HG02981 (cell line): ENCODE results near the gene SERF1B.
A peak's percentile ranks its signal among the peaks of the same experiment; 100 is the strongest.
"Not testable (repeated sequence)": the region's sequence is repeated elsewhere in the genome, so short reads cannot be mapped to it uniquely, and the experiment has no call there.

Experiments
- ATAC-seq: cut with Tn5 transposase; IDR thresholded peaks from one replicate; pipeline ENCODE4 v1.9.1; 2021; ENCODE audit warnings: mild to moderate bottlenecking, moderate library complexity; ENCODE audit not compliant: unreplicated experiment

The SERF1B gene

DNA sequence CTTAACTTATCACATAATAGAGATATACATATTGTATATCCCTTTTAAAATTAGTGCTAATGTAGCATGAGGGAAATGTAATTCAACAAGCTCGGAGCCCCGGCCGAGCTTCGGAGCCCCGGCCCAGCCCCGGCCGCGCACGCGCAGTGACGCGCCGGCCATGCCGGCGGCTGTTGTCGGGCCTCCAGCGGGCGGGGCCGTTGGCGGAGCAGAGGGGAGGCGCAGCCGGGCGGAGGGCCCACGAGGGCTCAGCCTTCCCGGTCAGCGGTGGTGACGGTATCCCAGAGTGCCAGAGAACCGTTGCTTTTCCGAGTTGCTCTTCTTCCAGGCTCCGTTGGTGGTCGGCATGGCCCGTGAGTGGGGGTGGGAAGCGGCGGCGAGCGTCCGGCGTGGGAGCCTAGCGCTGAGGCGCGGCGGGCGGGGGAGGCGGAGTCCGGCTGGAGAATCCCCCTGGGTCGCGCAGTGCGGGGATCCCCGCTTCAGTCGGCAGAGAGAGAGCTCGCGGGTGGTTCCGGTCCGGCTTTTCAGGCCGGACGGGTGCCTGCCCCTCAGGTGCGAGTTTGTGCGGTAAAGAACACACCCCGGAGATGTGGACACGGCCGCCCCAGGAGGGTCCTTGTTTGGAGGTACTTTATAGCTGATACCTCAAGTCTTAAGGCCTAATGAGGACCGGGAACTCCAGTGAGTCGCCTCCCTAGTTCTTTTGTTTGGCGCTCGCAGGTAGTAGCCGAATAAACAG, at the start of gene SERF1B:
Gene SERF1B (plus strand): TSS at position 146 of the 739 bp plus-strand sequence. CDS start 201 bp downstream, at position 347.
- ATAC-seq: peak; percentile 91

DNA sequence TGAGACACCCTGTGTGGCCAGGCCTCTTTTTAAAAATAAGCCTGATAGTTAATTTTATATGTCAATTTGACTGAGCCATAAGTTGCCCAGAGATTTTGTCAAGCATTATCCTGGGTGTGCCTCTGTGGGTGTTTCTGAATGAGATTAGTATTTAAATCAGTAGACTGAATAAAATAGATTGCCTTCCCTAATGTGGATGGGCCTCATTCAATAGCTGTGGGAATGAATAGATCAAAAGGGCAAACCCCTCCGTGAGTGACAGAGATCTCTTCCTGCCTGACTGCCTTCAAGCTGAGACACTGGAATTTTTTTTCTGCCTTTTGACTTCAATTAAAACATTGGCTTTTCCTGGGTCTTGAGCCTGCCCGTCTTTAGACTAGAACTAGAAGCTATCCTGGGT, 33.3 kb upstream of the SERF1B start:
- ATAC-seq: not testable (repeated sequence)

DNA sequence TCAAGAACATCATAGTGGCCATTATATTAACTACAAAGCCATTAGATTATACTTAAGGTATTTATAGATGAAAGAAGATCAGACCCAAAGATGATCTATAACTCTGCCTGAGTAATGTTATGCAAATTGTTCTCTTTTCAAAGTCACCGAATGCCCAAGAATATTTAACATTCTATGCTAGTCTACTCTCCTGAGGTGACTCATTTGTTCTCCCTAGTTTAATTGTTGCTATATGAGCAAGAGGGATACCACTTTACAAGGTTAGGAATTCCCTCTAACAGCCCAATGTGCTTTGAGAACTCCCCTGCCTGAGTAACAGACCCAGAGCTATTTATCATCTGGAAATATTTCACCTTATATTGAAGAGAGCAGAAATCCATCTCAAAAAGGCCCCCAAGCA, 29.5 kb upstream of the SERF1B start:
- ATAC-seq: not testable (repeated sequence)

DNA sequence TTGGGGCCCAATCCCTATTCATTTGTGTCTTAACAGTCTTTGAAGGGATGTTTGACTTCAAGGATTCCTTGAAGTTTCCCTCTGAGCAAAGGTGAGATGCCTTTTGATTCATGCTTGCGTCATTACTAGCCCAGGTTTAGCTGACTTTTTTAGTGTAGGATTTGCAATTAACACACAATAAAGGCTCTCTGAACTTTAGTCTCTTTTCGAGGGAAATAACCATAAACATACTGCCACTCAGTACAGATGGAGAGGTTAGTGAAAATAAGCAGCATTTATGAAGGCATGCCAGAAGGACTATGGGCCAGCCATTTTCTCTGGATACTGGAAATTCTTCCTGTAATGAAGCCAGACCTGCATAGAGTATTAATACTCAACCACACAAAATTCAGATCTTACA, 4.4 kb upstream of the SERF1B start:
- ATAC-seq: not testable (repeated sequence)

DNA sequence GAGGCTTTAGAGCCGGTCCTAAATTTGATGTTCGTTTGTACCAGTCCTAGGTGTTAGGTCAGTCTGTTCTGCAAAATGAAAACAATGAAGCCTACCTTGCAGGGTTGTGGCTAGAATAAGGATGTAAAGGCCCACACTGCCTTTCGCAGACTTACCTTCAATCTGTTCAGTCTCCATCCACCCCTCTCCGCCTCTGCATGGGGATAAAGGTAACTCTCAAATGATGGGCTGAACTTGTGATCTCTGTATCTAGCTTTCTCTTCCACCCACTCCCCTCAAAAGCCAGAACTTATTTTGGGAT, 744 bp downstream of the SERF1B start:
- peak; percentile 10 for ATAC-seq

DNA sequence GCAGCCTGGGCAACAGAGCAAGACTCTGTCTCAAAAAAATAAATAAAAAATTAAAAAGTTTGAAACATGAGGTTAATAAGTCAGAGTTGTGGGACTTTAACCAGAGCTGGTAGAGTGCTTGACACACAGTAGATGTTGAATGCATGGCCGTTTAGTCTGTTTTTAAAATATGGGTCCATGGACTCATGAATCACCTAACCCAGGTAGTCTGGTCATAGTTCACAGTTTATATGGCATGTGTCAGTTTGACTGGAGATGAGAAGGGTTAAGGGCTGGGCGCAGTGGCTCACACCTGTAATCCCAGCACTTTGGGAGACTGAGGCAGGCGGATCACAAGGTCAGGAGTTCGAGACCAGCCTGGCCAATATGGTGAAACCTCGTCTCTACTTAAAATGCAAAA, 6.2 kb downstream of the SERF1B start:
- not testable (repeated sequence) for ATAC-seq

DNA sequence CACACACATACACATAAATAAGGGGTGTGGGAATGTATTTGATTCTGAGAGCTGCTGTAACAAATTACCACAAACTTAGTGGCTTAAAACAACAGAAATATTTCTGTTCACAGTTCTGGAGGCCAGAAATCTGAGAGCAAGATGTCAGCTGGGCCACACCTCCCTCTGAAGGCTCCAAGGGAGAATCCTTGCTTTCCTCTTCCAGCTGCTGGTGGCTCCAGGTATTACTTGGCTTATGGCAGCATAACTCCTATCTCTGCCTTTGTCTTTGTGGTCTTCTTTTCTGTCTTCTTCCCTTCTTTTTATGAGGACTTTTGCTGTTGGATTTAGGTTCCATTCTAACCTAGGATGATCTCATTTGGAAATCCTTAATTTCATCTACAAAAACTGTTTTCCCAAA, 16.4 kb downstream of the SERF1B start:
- not testable (repeated sequence) for ATAC-seq

DNA sequence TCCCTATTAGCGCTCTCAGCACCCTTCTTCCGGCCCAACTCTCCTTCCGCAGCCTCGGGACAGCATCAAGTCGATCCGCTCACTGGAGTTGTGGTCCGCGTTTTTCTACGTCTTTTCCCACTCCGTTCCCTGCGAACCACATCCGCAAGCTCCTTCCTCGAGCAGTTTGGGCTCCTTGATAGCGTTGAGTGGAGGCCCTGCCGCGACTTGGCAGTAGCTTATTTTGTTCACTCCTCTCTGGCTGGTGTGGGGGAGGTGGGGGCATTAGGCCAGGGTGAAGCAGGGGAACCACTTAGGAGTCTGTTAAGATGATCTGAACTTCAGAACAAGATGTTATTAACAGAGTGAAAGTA, 24.7 kb downstream of the SERF1B start:
- peak; percentile 18 for ATAC-seq

DNA sequence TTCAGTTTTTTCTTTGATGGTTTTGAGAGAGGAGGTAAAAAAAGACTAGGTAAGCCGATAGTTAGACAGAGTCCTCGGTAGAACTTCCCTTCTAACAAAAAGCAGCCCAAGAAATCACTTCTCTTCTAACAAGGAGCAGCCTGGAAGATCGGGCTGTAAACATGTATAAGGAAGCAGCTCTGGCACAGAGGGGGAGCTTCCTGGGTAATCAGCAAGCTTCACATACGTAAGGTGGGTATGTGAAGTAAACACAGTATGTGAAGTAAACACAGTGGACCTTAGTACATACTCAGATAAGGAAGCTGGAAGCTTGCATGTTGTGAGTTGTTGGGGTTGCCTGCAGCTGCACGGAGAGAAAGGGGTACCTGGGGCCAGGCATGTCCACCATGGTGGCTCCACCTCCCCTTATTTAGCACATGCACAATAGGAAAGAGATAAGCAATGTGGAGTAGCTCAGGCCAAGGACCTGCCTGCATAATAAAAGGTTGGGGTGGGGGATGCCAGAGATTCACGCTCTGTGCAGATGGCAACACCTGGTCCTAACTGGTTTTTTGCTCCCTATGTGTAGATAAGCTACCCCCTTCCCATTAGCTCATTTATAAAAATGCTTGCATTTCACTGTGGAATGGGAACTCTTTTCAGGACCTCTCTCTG, 31.4 kb downstream of the SERF1B start:
- not testable (repeated sequence) for ATAC-seq

DNA sequence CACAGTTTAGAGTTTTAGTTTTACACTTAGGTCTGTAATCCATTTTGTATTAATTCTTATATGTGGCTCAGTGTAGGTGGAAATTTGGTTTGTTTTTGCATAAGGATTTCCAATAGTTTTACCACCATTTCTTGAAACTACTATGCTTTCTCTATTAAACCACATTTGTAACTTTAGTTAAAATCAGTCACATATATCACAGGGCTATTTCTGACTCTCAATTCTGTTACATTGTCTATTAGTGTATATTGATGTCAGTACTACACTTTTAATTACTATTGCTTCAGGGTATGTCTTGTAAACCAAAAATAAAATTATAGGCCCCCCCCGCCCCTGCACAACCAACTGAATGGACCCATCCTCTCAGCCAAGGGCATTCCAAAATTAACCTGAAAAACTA, 32.1 kb downstream of the SERF1B start:
- not testable (repeated sequence) for ATAC-seq

DNA sequence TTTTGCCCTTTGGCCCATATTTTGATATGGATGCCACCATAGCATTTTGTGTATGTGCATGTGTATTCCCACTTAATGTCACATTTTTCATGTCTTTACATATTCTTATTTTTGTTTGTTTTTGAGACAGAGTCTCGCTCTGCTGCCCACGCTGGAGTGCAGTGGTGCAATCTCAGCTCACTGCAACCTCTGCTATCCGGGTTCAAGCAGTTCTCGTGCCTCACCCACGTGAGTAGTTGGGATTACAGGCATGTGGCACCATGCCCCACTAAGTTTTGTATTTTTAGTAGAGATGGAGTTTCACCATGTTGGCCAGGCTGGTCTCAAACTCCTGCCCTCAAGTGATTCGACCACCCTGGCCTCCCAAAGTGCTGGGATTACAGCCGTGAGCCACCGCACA, 52.6 kb downstream of the SERF1B start:
- ATAC-seq: not testable (repeated sequence)

DNA sequence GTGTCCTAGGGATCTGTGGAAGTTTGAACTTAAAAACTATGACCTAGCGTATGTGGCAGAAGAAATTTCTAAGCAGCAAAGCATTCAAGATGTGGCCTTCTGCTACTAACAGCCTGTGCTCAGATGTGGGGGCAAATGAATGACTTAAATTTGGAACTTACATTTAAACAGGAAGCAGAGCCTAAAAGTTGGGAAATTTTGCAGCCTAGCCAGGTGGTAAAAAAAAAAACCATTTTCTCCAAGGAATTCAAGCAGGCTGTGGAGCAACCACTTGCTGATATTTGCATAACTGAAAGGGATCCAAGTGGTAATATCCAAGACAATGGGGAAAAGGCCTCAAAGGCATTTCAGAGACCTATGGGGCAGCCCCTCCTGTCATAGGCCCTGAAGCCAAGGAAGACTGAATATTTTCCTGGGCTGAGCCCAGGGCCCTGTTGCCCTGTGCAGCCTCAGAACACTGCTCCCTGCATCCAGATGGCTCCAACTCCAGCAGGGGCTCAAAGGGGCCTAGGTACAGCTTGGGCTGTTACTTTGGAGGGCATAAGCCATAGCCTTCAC, 63.9 kb downstream of the SERF1B start:
- not testable (repeated sequence) for ATAC-seq

DNA sequence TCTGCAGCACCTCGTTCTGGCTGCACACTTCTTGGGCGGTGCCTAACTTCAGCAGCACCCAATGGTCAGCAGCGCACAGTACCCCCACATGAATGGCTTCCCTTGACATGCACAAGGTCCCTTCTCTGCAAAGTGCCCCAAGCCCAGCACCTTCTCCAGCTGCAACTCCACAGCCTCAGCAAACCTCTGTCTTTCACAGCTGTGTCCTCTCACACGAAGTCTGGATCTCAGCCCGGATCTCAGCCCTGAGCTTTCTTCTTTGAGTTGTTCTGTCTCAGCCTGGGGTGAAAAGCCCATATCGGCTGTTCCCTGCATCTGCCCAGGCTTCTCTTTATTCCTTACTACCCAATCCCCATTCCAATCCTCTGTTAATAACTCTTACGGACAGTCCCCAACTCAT, 66.7 kb downstream of the SERF1B start:
- ATAC-seq: not testable (repeated sequence)
